ENCODE results near the gene FCRLB.

The FCRLB gene

DNA sequence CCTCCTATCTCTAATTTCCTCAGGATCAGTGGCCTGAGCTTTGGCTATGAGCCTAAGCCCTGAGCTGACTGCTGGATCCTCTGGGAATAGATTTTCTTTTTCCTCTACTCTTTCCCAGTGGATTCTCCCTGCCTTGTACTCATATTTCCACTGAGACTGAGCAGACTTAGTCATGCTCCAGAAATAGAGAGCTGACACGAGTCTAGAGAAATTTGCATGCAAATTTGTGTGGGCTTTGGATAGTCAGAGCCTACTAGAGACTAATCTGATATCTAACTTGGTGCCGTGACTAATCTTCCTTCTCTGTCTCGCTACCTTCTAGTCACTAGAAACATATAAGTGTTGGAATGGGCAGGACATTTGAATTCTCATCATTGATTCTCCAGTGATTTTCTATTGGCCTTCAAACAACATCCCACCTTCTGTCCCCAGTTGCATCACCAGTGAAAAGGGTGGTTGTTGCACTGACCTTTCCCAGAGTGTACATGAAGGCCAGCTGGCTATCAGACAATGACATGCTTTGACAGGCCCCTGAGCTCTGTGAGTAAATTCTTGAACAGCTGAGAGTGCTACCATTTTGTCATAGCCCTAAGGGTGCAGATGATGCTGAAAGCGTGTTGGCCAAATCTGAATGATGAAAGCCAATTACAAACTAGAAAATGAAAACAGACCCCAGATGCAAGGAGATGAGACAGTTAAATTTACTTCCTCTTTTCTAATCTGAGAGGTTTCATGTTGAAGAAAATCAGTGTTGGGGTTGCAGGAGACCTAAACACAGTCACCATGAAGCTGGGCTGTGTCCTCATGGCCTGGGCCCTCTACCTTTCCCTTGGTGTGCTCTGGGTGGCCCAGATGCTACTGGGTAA is 14.6 kb upstream of the FCRLB start, which contains the start of gene FCRLA:
TSS of gene FCRLA (plus strand) at position 748 of the 866 bp plus-strand sequence. CDS start at position 784, 36 bp downstream.
- TF ChIP-seq, protein P1, sequence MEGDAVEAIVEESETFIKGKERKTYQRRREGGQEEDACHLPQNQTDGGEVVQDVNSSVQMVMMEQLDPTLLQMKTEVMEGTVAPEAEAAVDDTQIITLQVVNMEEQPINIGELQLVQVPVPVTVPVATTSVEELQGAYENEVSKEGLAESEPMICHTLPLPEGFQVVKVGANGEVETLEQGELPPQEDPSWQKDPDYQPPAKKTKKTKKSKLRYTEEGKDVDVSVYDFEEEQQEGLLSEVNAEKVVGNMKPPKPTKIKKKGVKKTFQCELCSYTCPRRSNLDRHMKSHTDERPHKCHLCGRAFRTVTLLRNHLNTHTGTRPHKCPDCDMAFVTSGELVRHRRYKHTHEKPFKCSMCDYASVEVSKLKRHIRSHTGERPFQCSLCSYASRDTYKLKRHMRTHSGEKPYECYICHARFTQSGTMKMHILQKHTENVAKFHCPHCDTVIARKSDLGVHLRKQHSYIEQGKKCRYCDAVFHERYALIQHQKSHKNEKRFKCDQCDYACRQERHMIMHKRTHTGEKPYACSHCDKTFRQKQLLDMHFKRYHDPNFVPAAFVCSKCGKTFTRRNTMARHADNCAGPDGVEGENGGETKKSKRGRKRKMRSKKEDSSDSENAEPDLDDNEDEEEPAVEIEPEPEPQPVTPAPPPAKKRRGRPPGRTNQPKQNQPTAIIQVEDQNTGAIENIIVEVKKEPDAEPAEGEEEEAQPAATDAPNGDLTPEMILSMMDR (conservative IDR thresholded peaks at IDR 0.05; ENCODE audit: control insufficient read depth, insufficient read depth, low read depth, low read length): no peak

DNA sequence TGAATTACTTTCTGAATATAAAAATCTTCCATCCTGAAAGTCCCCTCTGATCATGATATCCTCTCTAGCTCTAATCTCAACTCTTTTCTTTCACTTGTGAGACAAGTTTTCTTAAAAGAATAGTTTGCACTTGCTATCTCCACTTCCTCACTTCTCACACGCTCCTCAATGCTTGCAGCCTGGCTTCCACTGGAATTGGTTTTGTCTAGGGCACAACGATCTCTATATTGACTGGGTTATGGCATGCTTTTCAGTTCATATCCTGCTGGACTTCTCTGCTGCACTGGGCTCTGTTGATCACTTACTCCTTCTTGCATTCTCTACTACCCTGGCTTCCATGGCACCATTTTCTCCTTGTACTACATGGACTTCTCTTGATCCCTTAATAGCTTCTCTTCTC is 13.8 kb upstream of the FCRLB start:
- H3K4me3 ChIP-seq (ENCODE audit: control insufficient read depth, low read depth, low read length): no peak overlapping the region
- TF ChIP-seq, protein P1 (conservative IDR thresholded peaks at IDR 0.05; ENCODE audit: control insufficient read depth, insufficient read depth, low read depth, low read length): no peak
- no peak for DNase-seq (ENCODE audit: low read depth)

More for the DNA sequence above, 14.6 kb upstream of the FCRLB start, which contains the start of gene FCRLA:
- peak; percentile 98 for DNase-seq (ENCODE audit: low read depth)
- H3K4me3 ChIP-seq (ENCODE audit: control insufficient read depth, low read depth, low read length): no peak within 1 kb of the TSS

DNA sequence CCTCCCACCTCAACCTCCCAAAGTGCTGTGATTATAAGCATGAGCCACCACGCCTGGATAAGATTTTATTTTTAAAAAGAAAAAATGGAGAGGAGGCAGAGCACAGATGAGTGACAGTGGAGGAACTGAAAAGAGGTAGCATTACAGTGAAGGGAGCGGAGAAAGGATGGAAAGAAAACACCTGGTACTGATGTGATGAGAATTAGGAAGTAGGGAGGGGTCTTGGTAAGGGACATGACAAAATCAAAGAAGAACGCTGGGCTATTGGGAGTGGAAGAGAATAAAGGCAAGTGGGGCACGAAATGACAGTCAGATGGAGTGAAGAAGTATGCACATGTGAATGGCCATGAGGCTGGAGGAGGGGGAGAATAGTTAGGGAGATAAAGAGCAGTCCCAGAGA is 12.0 kb upstream of the FCRLB start:
- TF ChIP-seq, protein P1 (conservative IDR thresholded peaks at IDR 0.05; ENCODE audit: control insufficient read depth, insufficient read depth, low read depth, low read length): no peak
- no peak overlapping the region for H3K4me3 ChIP-seq (ENCODE audit: control insufficient read depth, low read depth, low read length)

DNA sequence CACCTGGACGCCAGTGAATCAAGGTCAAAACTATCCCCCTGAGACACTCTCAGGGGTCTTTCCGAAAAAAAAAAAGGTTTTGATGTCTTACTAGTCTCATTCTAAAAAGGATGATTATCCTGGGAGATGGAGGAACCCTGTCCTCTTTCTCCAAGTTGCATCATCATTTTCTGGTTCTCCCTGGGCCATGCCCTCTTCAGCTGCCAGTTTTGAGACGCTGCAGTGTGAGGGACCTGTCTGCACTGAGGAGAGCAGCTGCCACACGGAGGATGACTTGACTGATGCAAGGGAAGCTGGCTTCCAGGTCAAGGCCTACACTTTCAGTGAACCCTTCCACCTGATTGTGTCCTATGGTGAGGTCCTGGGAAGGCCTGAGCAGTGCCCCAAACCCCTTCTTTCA is 10.8 kb upstream of the FCRLB start:
- TF ChIP-seq, protein P1 (conservative IDR thresholded peaks at IDR 0.05; ENCODE audit: control insufficient read depth, insufficient read depth, low read depth, low read length): no peak
- no peak for DNase-seq (ENCODE audit: low read depth)
- no peak overlapping the region for H3K4me3 ChIP-seq (ENCODE audit: control insufficient read depth, low read depth, low read length)

More for the DNA sequence above, 12.0 kb upstream of the FCRLB start:
- DNase-seq (ENCODE audit: low read depth): no peak

DNA sequence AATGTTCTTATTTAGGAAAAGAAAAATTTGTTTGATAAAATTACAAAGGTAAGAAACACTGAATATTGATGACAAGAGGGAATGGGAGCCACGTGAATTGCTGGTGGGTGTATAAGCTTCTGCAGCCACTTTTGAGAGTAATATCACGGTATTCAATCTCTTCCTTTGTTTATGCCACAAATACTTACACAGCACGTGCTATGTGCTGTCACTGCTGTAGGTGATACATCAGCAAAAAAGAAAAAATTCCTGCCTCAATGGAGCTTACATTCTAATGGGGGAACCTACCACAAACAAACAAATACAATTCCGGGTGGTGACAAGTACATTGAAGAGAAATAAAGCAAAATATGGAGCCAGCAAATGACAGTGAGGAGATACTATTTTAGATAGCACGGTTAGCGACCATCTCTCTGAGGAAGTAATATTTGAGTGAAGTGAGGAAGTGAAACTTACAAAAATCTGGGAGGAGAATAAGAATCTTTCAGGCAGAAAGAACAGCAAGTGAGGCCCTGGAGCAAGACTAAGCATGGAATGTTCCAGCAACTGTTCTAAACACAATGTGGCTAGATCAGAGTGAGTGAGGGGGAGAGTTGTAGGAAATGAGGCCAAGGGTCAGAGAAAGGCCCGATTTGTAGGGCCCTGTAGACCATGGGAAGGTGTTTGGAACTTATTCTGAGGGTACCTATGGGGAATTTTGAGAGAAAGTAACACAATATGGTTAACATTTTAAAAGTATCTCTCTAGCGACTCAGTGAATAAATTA is 2.6 kb upstream of the FCRLB start:
- TF ChIP-seq, protein P1 (conservative IDR thresholded peaks at IDR 0.05; ENCODE audit: control insufficient read depth, insufficient read depth, low read depth, low read length): no peak
- no peak for DNase-seq (ENCODE audit: low read depth)

DNA sequence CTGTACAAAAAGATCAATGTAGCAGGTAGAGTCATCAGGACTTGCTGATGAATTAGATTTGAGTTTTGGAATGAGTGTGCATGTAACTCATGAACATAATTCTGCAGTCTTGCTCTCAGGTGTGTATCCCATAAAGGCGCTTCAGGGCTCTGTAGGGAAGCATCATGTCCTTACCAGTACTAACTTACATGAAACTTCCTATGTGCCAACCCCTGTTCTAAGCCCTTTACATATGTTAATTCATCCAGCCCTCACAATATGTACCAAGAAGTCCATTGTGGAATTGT is 2.1 kb upstream of the FCRLB start:
- no peak overlapping the region for H3K4me3 ChIP-seq (ENCODE audit: control insufficient read depth, low read depth, low read length)
- no peak for DNase-seq (ENCODE audit: low read depth)
- TF ChIP-seq, protein P1 (conservative IDR thresholded peaks at IDR 0.05; ENCODE audit: control insufficient read depth, insufficient read depth, low read depth, low read length): no peak

More for the DNA sequence above, 2.6 kb upstream of the FCRLB start:
- H3K4me3 ChIP-seq (ENCODE audit: control insufficient read depth, low read depth, low read length): no peak overlapping the region

Data from fibroblast of mammary gland (primary cell).